Endodermal cell (in vitro differentiated cells): ENCODE data around the gene ANKRD12. TPM values are rescaled to one million over a fixed set of nuclear protein-coding genes. Genes with fewer than 3 reads are reported as not detected.

ENCODE experiments used
- DNase-seq: peaks from one replicate; pipeline ENCODE4 v3.0.0-alpha.2; 2017
- H3K27ac ChIP-seq: 2 replicates; pipeline ENCODE4 v1.5.1; 2013; ENCODE audit warnings: mild to moderate bottlenecking, low read depth, low read length, moderate library complexity
- H3K27me3 ChIP-seq: 2 replicates; pipeline ENCODE4 v1.6.1; 2013; ENCODE audit warnings: mild to moderate bottlenecking, low read length, moderate library complexity; ENCODE audit not compliant: insufficient read depth, control insufficient read depth, poor library complexity, severe bottlenecking
- H3K36me3 ChIP-seq: 2 replicates; pipeline ENCODE4 v1.7.0; 2013; ENCODE audit warnings: mild to moderate bottlenecking, low read length, moderate library complexity; ENCODE audit not compliant: control insufficient read depth, insufficient read depth
- H3K4me1 ChIP-seq: one replicate; pipeline ENCODE4 v1.7.0; 2013; ENCODE audit warnings: low read length; ENCODE audit not compliant: control insufficient read depth, insufficient read depth
- H3K4me3 ChIP-seq: 2 replicates; pipeline ENCODE4 v1.5.1; 2013; ENCODE audit warnings: mild to moderate bottlenecking, low read length, moderate library complexity
- H3K9ac ChIP-seq: 2 replicates; pipeline ENCODE4 v1.6.1; 2013; ENCODE audit warnings: mild to moderate bottlenecking, low read length, moderate library complexity; ENCODE audit not compliant: poor library complexity, severe bottlenecking; ENCODE audit errors: extremely low read depth
- H3K9me3 ChIP-seq: 2 replicates; pipeline ENCODE4 v1.6.1; 2013; ENCODE audit warnings: mild to moderate bottlenecking, low read length, moderate library complexity; ENCODE audit not compliant: control insufficient read depth
- H3K27ac Mint-ChIP-seq: 2 replicates; pipeline ENCODE4 v1.8.0; 2020; ENCODE audit warnings: mixed read lengths
- H3K27me3 Mint-ChIP-seq: 2 replicates; pipeline ENCODE4 v1.8.0; 2021; ENCODE audit warnings: mild to moderate bottlenecking, mixed read lengths; ENCODE audit not compliant: insufficient read depth
- H3K36me3 Mint-ChIP-seq: 2 replicates; pipeline ENCODE4 v1.8.0; 2020; ENCODE audit warnings: low read depth, mixed read lengths
- H3K4me1 Mint-ChIP-seq: 2 replicates; pipeline ENCODE4 v1.8.0; 2020; ENCODE audit warnings: mixed read lengths
- H3K4me3 Mint-ChIP-seq: 2 replicates; pipeline ENCODE4 v1.8.0; 2020; ENCODE audit warnings: mild to moderate bottlenecking, moderate library complexity, mixed read lengths
- H3K9me3 Mint-ChIP-seq: 2 replicates; pipeline ENCODE4 v1.8.0; 2020; ENCODE audit warnings: mild to moderate bottlenecking, mixed read lengths
- WGBS, 2 experiments: methylation state at CpG; one replicate each; pipeline versions ENCODE4 v1.1.5 to v1.1.7; 2013; ENCODE audit warnings: missing lambda C conversion rate in 2 of 2, mixed read lengths in 1 of 2; ENCODE audit not compliant: insufficient coverage in 1 of 2, insufficient read length in 1 of 2; 5-methylcytosine and 5-hydroxymethylcytosine counted together
- total RNA-seq, 2 donors: library from RNA; stranded (reverse); fragmentation: NEBNext Ultra II Directional in 1 of 2; extraction: Animal tissue kit (Norgen Biotek cat#: 25700) in 1 of 2; gene quantifications; 2 replicates in 1 of 2; 3 replicates in 1 of 2; pipeline ENCODE4 v1.2.1, GENCODE V29; 2021
- TF ChIP-seq, protein P1 (sequence below): fragments of 200-600 bp; sonication (generic); conservative IDR thresholded peaks from 2 replicates; pipeline ENCODE4 v1.5.0; 2021; ENCODE audit warnings: antibody characterized with exemption, mild to moderate bottlenecking

ANKRD12 gene
- total RNA-seq, 2 donors from 2014 or later: 36.0 to 41.6 TPM

GRCh38 chr18:9321736-9322135, 185.2 kb downstream of the ANKRD12 start:
- H3K4me3 Mint-ChIP-seq: no peak overlapping the region
- no peak overlapping the region for H3K27ac Mint-ChIP-seq
- no peaks in the 10 kb centered on the region for H3K36me3 ChIP-seq
- 97 to 100% methylated on average over 3 to 4 of the region's 4 CpGs for WGBS, 2 experiments
- H3K27me3 ChIP-seq: no peaks in the 10 kb centered on the region
- H3K9ac ChIP-seq: no peak overlapping the region
- no peaks in the 10 kb centered on the region for H3K4me1 ChIP-seq
- H3K9me3 Mint-ChIP-seq: no peaks in the 10 kb centered on the region
- H3K4me3 ChIP-seq: no peak overlapping the region
- H3K4me1 Mint-ChIP-seq: no peaks in the 10 kb centered on the region
- H3K27me3 Mint-ChIP-seq: peaks cover 11% of the 10 kb centered on the region
- no peaks in the 10 kb centered on the region for H3K36me3 Mint-ChIP-seq
- peaks cover 2% of the 10 kb centered on the region for H3K9me3 ChIP-seq
- TF ChIP-seq, protein P1, sequence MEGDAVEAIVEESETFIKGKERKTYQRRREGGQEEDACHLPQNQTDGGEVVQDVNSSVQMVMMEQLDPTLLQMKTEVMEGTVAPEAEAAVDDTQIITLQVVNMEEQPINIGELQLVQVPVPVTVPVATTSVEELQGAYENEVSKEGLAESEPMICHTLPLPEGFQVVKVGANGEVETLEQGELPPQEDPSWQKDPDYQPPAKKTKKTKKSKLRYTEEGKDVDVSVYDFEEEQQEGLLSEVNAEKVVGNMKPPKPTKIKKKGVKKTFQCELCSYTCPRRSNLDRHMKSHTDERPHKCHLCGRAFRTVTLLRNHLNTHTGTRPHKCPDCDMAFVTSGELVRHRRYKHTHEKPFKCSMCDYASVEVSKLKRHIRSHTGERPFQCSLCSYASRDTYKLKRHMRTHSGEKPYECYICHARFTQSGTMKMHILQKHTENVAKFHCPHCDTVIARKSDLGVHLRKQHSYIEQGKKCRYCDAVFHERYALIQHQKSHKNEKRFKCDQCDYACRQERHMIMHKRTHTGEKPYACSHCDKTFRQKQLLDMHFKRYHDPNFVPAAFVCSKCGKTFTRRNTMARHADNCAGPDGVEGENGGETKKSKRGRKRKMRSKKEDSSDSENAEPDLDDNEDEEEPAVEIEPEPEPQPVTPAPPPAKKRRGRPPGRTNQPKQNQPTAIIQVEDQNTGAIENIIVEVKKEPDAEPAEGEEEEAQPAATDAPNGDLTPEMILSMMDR: no peak
- H3K27ac ChIP-seq: no peak overlapping the region
- DNase-seq: no peak

- peaks cover 14% of the 10 kb centered on the region for H3K27me3 Mint-ChIP-seq
- WGBS, 2 experiments: 90 to 96% methylated on average over 2 of the region's 2 CpGs
Measured at GRCh38 chr18:9322744-9323143, 186.2 kb downstream of the ANKRD12 start.

DNA sequence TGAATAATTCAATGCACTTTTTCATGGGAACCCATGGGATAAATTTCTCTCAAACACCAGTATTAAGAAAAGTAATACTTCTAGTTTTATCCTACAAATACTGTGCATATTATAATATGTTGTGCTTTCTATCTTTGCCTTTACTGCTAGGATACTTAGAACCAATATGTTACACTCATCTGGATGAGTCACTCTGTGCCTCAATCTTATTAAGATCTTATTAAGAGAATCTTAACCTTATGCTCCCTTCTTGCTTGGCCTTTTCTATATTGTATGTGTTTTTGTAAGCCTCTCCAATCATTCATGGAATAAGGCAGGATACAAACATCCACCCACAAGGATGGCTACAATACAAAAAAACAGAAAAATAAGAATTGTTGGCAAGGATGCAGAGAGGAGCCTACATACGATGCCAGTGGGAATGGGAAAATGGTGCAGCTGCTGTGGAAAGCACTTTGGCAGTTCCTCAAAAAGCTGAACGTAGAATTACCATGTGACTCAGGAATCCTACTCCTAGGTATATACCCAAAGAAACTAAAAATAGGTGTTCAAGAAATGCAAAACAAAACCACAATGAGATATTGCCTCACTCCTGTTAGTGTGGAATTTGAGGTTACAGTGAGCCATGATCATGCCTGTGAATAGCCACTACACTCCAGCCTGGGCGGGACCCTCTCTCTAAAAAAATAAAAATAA, 187.3 kb downstream of the ANKRD12 start:
- H3K36me3 ChIP-seq: no peaks in the 10 kb centered on the region
- no peak overlapping the region for H3K9ac ChIP-seq
- TF ChIP-seq, protein P1: no peak
- no peak overlapping the region for H3K4me3 ChIP-seq
- peaks cover 17% of the 10 kb centered on the region for H3K27me3 Mint-ChIP-seq
- peaks cover 11% of the 10 kb centered on the region for H3K9me3 Mint-ChIP-seq
- H3K4me3 Mint-ChIP-seq: no peak overlapping the region
- H3K4me1 ChIP-seq: no peaks in the 10 kb centered on the region
- WGBS, 2 experiments: 94 to 96% methylated on average over 3 of the region's 3 CpGs
- no peak overlapping the region for H3K27ac ChIP-seq
- no peaks in the 10 kb centered on the region for H3K36me3 Mint-ChIP-seq
- H3K27me3 ChIP-seq: no peaks in the 10 kb centered on the region
- no peak for DNase-seq
- H3K4me1 Mint-ChIP-seq: no peaks in the 10 kb centered on the region
- no peak overlapping the region for H3K27ac Mint-ChIP-seq
- H3K9me3 ChIP-seq: peaks cover 11% of the 10 kb centered on the region

More at GRCh38 chr18:9322744-9323143, 186.2 kb downstream of the ANKRD12 start:
- H3K9me3 Mint-ChIP-seq: peaks cover 2% of the 10 kb centered on the region
- H3K36me3 Mint-ChIP-seq: no peaks in the 10 kb centered on the region
- H3K27ac Mint-ChIP-seq: no peak overlapping the region
- Histone ChIP-seq H3K4me3 (no peak overlapping the region), H3K4me1 (no peaks in the 10 kb centered on the region), H3K27me3 (no peaks in the 10 kb centered on the region), H3K9me3 (peaks cover 2% of the 10 kb centered on the region), H3K27ac (no peak overlapping the region), H3K36me3 (no peaks in the 10 kb centered on the region), H3K9ac (no peak overlapping the region)
- TF ChIP-seq, protein P1: no peak
- no peak for DNase-seq
- H3K4me1 Mint-ChIP-seq: no peaks in the 10 kb centered on the region
- no peak overlapping the region for H3K4me3 Mint-ChIP-seq
